ENCODE measurements around the gene PTP4A2. TPM values are rescaled to one million over a fixed set of nuclear protein-coding genes. Genes with fewer than 3 reads are reported as not detected.

Gene PTP4A2
- total RNA-seq, 6 donors from 2014 or later = 71.6 to 279 (median 148) TPM

DNA sequence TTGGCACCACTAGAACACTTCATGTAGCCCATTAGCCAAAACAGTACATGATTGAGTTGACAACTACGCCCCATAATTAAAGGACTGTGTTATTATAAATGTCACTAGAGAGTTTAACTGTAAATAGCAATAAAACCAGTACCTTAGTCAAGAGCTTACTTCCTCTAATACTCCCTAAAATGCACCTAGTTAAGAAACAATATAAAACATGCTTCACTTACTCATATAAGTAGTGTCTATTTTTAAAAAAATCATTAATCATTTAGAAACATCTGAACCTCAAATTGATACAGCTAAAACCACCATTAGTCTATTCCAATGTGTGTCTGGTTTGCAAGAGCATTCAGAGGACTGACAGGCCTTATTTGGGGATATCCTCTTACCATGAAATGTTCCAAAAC lies 25.3 kb downstream of the PTP4A2 start:
- no peak for TF ChIP-seq EP300 (IDR thresholded peaks at IDR 0.05)
- no peak for TF ChIP-seq POLR2AphosphoS5 (IDR thresholded peaks at IDR 0.05)
- no peak for TF ChIP-seq CTCF (IDR thresholded peaks at IDR 0.05)
- no peak for TF ChIP-seq POLR2A (IDR thresholded peaks at IDR 0.05)
- no peak for ATAC-seq (ENCODE audit: low FRiP score in 2 of 2)
- Histone ChIP-seq H3K36me3 (peaks cover 12 to 90% (median 37%) of the 10 kb centered on the region in 4 donors), H3K9me3 (no peaks in the 10 kb centered on the region), H3K4me3 (no peak overlapping the region), H3K27me3 (no peaks in the 10 kb centered on the region), H3K27ac (no peak overlapping the region), H3K4me1 (peaks cover 15 to 24% (median 18%) of the 10 kb centered on the region in 4 donors)
- 92 to 94% methylated on average over 1 of the region's 1 CpG for WGBS, 2 donors
- DNase-seq = no peak

GRCh38 chr1:31911994-31912780 lies 26.0 kb downstream of the PTP4A2 start:
- Histone ChIP-seq H3K36me3 (peaks cover 16 to 90% (median 39%) of the 10 kb centered on the region in 4 donors), H3K27ac (no peak overlapping the region), H3K9me3 (no peaks in the 10 kb centered on the region), H3K4me3 (no peak overlapping the region), H3K4me1 (peaks cover 15 to 24% (median 18%) of the 10 kb centered on the region in 4 donors), H3K27me3 (no peaks in the 10 kb centered on the region)
- WGBS, 2 donors = 70 to 82% methylated on average over 2 of the region's 2 CpGs
- DNase-seq (no peak), ATAC-seq (ENCODE audit: low FRiP score in 2 of 2) (no peak)
- TF ChIP-seq POLR2A (IDR thresholded peaks at IDR 0.05) = no peak
- TF ChIP-seq CTCF (IDR thresholded peaks at IDR 0.05) = no peak
- no peak for TF ChIP-seq POLR2AphosphoS5 (IDR thresholded peaks at IDR 0.05)
- no peak for TF ChIP-seq EP300 (IDR thresholded peaks at IDR 0.05)

GRCh38 chr1:31910933-31911332 lies 27.2 kb downstream of the PTP4A2 start:
- WGBS, 2 donors = 37 to 43% methylated on average over 2 of the region's 2 CpGs
- peaks cover 16 to 94% (median 41%) of the 10 kb centered on the region in 4 donors for H3K36me3 ChIP-seq

DNA sequence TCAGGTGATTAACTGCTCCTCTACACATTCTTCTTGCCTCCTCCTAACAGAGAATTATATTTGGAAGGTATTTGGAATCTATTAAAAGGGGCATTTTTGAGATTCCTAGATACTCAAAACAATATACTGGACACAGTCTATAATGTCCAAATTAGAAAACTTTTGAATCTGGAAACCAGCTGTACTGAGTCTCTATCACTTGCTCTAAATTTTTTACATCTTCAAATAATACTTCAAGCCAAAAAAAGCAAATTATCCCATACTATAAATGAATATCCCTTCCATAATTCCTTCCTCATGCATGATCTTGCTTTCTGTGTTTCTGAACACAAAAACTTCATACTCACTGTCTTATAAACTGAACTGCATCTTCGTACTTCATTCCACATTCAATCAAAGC lies 28.5 kb downstream of the PTP4A2 start:
- Histone ChIP-seq H3K9me3 (no peaks in the 10 kb centered on the region), H3K4me1 (peaks cover 19 to 29% (median 24%) of the 10 kb centered on the region in 4 donors), H3K36me3 (peaks cover 14 to 92% (median 35%) of the 10 kb centered on the region in 4 donors), H3K27me3 (no peaks in the 10 kb centered on the region), H3K27ac (no peak overlapping the region), H3K4me3 (no peak overlapping the region)
- ATAC-seq (ENCODE audit: low FRiP score in 2 of 2) = no peak
- DNase-seq = no peak
- TF ChIP-seq EP300 (IDR thresholded peaks at IDR 0.05) = no peak
- no peak for TF ChIP-seq CTCF (IDR thresholded peaks at IDR 0.05)
- no peak for TF ChIP-seq POLR2AphosphoS5 (IDR thresholded peaks at IDR 0.05)
- TF ChIP-seq POLR2A (IDR thresholded peaks at IDR 0.05) = no peak
- WGBS, 2 donors = 73 to 94% methylated on average over 1 of the region's 1 CpG

More at GRCh38 chr1:31910933-31911332, 27.2 kb downstream of the PTP4A2 start:
- no peaks in the 10 kb centered on the region for H3K9me3 ChIP-seq
- no peak overlapping the region for H3K4me3 ChIP-seq
- peak overlapping the region in 1 of 4 donors; percentile 10 for H3K27ac ChIP-seq
- peaks cover 15 to 24% (median 18%) of the 10 kb centered on the region in 4 donors for H3K4me1 ChIP-seq
- no peaks in the 10 kb centered on the region for H3K27me3 ChIP-seq
- TF ChIP-seq EP300 (IDR thresholded peaks at IDR 0.05) (no peak), CTCF (IDR thresholded peaks at IDR 0.05) (no peak), POLR2A (IDR thresholded peaks at IDR 0.05) (no peak), POLR2AphosphoS5 (IDR thresholded peaks at IDR 0.05) (no peak)
- ATAC-seq (ENCODE audit: low FRiP score in 2 of 2) (no peak), DNase-seq (no peak)

Measured in upper lobe of left lung (tissue), 6 donors.